HepG2 (cell line): Measurements from ENCODE around the gene EEFSEC. TPM values are rescaled to one million over a fixed set of nuclear protein-coding genes. Genes with fewer than 3 reads are reported as not detected.

Experiments
- ARID4A ChIP-seq: sonication (generic); formaldehyde crosslinking; IDR thresholded peaks from 2 replicates; pipeline ENCODE4 v1.5.0; 2020; ENCODE audit warnings: mild to moderate bottlenecking, missing genetic modification reagents, borderline replicate concordance
- FOXO1 ChIP-seq: sonication (generic); formaldehyde crosslinking; IDR thresholded peaks from 2 replicates; pipeline ENCODE4 v1.4.0; 2020; ENCODE audit warnings: missing genetic modification reagents
- KLF11 ChIP-seq: IDR thresholded peaks from 2 replicates; pipeline ENCODE4 v1.6.1; 2016; ENCODE audit warnings: missing compliant biosample characterization
- MAF1 ChIP-seq: sonication (generic); formaldehyde crosslinking; IDR thresholded peaks from 2 replicates; pipeline ENCODE4 v1.5.0; 2020; ENCODE audit warnings: missing genetic modification reagents, borderline replicate concordance
- MATR3 ChIP-seq: sonication (generic); formaldehyde crosslinking; IDR thresholded peaks from 2 replicates; pipeline ENCODE4 v1.4.0; 2020; ENCODE audit warnings: missing genetic modification reagents
- NR1H2 ChIP-seq: sonication (generic); formaldehyde crosslinking; IDR thresholded peaks from 2 replicates; pipeline ENCODE4 v1.8.1; 2022; ENCODE audit warnings: low read depth, missing genetic modification reagents, borderline replicate concordance
- RBM39 ChIP-seq: fragments of 200-400 bp; formaldehyde crosslinking; IDR thresholded peaks from one replicate; pipeline ENCODE4 v1.6.1; 2018; ENCODE audit warnings: antibody characterized with exemption, mild to moderate bottlenecking, low read depth, low read length; ENCODE audit not compliant: poor library complexity, severe bottlenecking
- UBTF ChIP-seq: sonication (generic); formaldehyde crosslinking; IDR thresholded peaks from 2 replicates; pipeline ENCODE4 v1.4.0; 2020; ENCODE audit warnings: mild to moderate bottlenecking, missing genetic modification reagents
- ZFP62 ChIP-seq: sonication (generic); formaldehyde crosslinking; IDR thresholded peaks from 2 replicates; pipeline ENCODE4 v1.4.0; 2020; ENCODE audit warnings: missing genetic modification reagents
- ZMYM3 ChIP-seq: sonication (generic); formaldehyde crosslinking; IDR thresholded peaks from 2 replicates; pipeline ENCODE4 v1.5.1; 2020; ENCODE audit warnings: mild to moderate bottlenecking, missing genetic modification reagents
- ZNF180 ChIP-seq: sonication (generic); formaldehyde crosslinking; IDR thresholded peaks from 2 replicates; pipeline ENCODE4 v1.4.0; 2020; ENCODE audit warnings: low read depth, missing genetic modification reagents, borderline replicate concordance
- ZNF350 ChIP-seq: sonication (generic); formaldehyde crosslinking; IDR thresholded peaks from 2 replicates; pipeline ENCODE4 v1.4.0; 2020; ENCODE audit warnings: mild to moderate bottlenecking, low read depth, missing genetic modification reagents, borderline replicate concordance
- polyA plus RNA-seq, 8 experiments: library from polyadenylated mRNA; depleted of rRNA in 3 of 8; stranded (reverse) in 7 of 8; unstranded in 1 of 8; fragments of >200 nt; fragmentation: Illumina TruSeq in 4 of 8; extraction: Trizol in 4 of 8; gene quantifications; 2 replicates each; pipeline versions ENCODE4 v1.2.1 to v1.2.3, GENCODE V29; 2011 to 2016; ENCODE audit warnings: low read depth in 4 of 8, missing spikeins in 1 of 8, mixed read lengths in 1 of 8; ENCODE audit not compliant: insufficient read depth in 1 of 8
- total RNA-seq, 5 experiments: library from RNA; depleted of rRNA; stranded (reverse); fragments of >200 nt; fragmentation: Illumina TruSeq; extraction: Trizol; gene quantifications; 2 replicates each; pipeline ENCODE4 v1.2.3, GENCODE V29; 2016; ENCODE audit warnings: low read depth in 1 of 5
- TF ChIP-seq, protein P1 (sequence below): IDR thresholded peaks from 2 replicates; pipeline ENCODE4 v1.6.1; 2016; ENCODE audit warnings: low read depth
- TF ChIP-seq, protein P2 (sequence below): sonication (generic); IDR thresholded peaks from 2 replicates; pipeline ENCODE4 v1.6.1; 2016; ENCODE audit warnings: low read depth, borderline replicate concordance
- TF ChIP-seq, protein P3 (sequence below): sonication (generic); formaldehyde crosslinking; conservative IDR thresholded peaks from 2 replicates; pipeline ENCODE4 v1.8.0; 2022; ENCODE audit warnings: mild to moderate bottlenecking, moderate library complexity, missing genetic modification reagents
- TF ChIP-seq, protein P4 (sequence below): IDR thresholded peaks from 2 replicates; pipeline ENCODE4 v1.6.1; 2016; ENCODE audit warnings: missing compliant biosample characterization, missing genetic modification reagents, borderline replicate concordance

The EEFSEC gene
- total and polyA plus RNA-seq, 2 of the 13 experiments (the other 11 are each of a cell fraction or from before 2014, with no cell fraction given), result 6.4 to 24.2 TPM

- TF ChIP-seq MATR3 (CRISPR knock-in tag) (no peak), ZFP62 (CRISPR knock-in tag) (no peak), ARID4A (CRISPR knock-in tag) (no peak; the same call in 1 of the 2 replicates), RBM39 (no peak), UBTF (CRISPR knock-in tag) (no peak; the same call in 1 of the 2 replicates), NR1H2 (no peak), FOXO1 (CRISPR knock-in tag) (peak; percentile 39; the same call in 1 of the 2 replicates), ZNF180 (no peak), ZMYM3 (CRISPR knock-in tag) (no peak), ZNF350 (CRISPR knock-in tag) (no peak), MAF1 (CRISPR knock-in tag) (no peak), KLF11 (CRISPR knock-in tag) (no peak)
- TF ChIP-seq, protein P1, sequence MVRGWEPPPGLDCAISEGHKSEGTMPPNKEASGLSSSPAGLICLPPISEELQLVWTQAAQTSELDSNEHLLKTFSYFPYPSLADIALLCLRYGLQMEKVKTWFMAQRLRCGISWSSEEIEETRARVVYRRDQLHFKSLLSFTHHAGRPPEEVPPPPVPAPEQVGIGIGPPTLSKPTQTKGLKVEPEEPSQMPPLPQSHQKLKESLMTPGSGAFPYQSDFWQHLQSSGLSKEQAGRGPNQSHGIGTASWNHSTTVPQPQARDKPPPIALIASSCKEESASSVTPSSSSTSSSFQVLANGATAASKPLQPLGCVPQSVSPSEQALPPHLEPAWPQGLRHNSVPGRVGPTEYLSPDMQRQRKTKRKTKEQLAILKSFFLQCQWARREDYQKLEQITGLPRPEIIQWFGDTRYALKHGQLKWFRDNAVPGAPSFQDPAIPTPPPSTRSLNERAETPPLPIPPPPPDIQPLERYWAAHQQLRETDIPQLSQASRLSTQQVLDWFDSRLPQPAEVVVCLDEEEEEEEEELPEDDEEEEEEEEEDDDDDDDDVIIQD (CRISPR knock-in tag), result 0 out of 2 replicates have a peak, but pooled peaks have one; percentile 25
- TF ChIP-seq, protein P2, sequence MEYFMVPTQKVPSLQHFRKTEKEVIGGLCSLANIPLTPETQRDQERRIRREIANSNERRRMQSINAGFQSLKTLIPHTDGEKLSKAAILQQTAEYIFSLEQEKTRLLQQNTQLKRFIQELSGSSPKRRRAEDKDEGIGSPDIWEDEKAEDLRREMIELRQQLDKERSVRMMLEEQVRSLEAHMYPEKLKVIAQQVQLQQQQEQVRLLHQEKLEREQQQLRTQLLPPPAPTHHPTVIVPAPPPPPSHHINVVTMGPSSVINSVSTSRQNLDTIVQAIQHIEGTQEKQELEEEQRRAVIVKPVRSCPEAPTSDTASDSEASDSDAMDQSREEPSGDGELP, result peak; percentile 47
- TF ChIP-seq, protein P3, sequence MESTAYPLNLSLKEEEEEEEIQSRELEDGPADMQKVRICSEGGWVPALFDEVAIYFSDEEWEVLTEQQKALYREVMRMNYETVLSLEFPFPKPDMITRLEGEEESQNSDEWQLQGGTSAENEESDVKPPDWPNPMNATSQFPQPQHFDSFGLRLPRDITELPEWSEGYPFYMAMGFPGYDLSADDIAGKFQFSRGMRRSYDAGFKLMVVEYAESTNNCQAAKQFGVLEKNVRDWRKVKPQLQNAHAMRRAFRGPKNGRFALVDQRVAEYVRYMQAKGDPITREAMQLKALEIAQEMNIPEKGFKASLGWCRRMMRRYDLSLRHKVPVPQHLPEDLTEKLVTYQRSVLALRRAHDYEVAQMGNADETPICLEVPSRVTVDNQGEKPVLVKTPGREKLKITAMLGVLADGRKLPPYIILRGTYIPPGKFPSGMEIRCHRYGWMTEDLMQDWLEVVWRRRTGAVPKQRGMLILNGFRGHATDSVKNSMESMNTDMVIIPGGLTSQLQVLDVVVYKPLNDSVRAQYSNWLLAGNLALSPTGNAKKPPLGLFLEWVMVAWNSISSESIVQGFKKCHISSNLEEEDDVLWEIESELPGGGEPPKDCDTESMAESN, result no peak
- TF ChIP-seq, protein P4, sequence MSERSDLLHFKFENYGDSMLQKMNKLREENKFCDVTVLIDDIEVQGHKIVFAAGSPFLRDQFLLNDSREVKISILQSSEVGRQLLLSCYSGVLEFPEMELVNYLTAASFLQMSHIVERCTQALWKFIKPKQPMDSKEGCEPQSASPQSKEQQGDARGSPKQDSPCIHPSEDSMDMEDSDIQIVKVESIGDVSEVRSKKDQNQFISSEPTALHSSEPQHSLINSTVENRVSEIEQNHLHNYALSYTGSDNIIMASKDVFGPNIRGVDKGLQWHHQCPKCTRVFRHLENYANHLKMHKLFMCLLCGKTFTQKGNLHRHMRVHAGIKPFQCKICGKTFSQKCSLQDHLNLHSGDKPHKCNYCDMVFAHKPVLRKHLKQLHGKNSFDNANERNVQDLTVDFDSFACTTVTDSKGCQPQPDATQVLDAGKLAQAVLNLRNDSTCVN (CRISPR knock-in tag), result no peak
Observed at GRCh38 chr3:128353991-128354687, 200.9 kb downstream of the EEFSEC start (continued).
